Stimulated activated CD8-positive, alpha-beta memory T cell treated with anti-CD3 and anti-CD28 coated beads, Interleukin-4, amount 100 ng/mL, for 1 hour (primary cell): Measurements from ENCODE around the gene ZPR1.
A peak's percentile ranks its signal among the peaks of the same experiment; 100 is the strongest.

Source experiments
- DNase-seq, 2 donors: peaks; one replicate each; pipeline ENCODE4 v3.0.0-alpha.2; 2020; ENCODE audit warnings: low read depth in 2 of 2, low spot score in 1 of 2

ZPR1 gene

DNA sequence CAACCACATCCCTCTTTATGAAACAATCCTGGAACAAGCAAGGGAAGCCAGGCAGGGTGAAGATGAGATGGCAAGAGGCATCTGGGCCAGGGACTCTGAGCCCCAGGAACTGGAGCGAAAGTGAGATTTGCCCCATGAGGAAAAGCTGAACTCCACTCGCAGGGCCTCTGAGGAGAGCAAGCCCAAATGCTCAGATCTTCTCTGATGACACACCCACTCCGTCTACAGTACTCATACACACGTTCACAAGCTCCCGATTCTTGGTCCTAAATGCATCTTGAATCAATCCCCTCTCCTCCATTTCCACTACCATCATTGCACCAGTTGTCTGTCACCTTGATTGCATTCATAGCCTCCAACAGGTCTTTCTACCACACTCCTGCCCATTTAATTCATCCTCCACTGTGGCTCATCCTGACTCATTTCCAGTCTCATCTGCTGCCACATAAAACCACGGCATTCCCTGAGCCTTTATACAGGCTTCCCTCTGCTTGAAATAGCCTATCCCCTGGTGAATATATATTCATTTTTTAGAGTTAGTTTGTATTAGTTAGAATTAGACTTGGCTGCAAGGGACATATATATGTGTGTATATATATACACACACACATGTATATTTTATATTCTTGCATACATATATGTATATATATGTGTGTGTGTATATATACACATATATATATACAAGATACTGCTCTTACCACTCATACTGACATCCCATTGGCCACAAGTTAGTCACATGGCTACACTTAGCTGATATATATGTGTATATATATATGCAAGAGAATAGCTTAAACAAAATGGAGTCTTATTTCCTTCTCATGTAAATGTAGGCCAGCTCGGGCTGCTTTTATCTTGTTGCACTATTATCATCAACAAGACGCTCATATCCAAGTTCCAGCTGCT, 5.3 kb upstream of the ZPR1 start:
- no peak for DNase-seq

DNA sequence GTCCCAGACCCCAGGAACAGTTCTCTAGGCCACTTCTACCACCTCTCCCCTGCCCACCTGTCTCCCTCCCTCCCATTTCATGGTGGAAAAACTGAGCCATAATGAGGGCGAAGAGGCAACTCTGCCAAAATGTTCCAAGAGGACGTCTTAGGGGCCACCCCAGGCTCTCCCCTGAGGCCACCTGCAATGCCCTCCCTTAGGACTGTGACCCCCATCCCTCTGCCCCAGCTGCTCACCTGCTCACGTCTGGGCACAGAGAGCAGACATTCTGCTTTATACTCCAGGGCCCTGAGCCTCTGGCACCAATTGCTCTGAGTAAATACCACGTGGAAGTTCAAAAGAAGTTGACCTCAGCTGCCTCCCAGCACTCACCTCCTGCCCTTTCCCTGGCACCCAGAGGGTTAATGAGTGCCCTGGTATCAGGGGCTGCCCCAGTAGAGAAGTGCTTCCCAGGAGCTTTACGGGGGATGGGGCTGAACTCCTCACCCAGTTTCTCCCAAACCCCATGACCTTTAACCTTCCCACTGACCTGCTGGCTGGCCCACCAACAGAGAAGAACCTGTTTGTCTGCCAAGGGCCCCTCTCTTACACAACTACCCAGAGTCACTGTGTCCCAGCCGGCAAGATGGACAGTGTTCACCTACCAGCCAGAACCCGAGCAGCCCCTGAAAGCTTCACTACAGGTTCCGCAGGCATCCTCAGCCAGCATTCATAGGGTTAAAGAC, 4.5 kb upstream of the ZPR1 start:
- no peak for DNase-seq

DNA sequence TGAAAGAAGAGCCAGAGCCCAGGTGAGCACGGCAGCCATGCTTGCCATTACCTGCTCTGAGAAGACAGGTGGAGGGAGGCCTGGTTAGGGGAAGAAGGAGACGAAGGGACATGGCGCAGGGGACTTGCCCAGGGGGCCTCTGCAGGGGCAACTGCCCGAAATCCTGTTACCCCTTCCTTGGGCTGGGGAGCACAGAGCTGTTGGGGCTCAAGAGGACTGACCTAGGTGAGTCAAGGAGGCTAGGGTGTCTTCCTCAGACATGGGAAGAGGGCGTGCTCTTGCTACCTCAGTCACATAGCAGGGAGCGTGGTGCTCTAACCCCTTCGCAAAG, 4.0 kb upstream of the ZPR1 start, which contains the start of gene APOA5:
TSS of gene APOA5 (minus strand) at position 67 of the 331 bp plus-strand sequence. CDS start at position 48, 19 bp downstream.
- DNase-seq, result no peak

DNA sequence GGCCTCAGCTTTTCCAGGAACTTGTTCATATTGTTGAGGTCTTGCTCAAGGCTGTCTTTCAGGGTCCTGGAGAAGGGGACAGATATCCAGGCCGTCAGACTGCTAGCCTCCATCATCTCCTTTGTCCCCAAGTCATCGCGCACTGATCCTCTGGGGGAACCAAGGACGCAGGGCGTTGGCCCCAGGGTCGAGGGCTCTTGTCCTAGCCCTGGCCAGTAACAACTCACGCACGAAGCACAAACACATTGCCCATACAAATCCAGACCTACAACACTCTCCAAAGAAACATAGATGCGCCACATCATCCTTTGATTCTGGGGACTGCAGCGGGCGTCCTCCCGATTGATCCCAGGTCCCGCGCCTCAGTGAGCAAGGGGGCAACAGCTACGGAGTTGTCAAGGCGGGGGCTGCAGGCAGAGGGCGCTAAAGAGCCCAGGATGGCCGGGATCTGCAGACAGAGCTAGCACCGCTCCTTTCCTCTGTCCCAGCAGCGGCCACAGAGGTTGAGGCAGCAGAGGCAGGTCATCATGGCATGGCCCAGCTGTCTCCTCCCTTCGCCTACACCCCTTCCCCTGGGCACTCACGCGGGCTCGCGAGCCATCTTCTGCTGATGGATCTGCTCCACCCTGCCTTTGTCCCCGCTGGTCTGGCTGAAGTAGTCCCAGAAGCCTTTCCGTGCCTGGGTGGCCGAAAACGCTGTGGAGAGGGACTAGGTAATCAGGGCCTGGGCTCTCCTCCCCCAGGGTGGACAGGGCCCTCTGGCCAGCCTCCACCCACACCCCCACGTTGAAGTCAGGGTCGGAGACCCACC, 3.4 kb upstream of the ZPR1 start:
- peak; percentile 57 to 63 for DNase-seq

DNA sequence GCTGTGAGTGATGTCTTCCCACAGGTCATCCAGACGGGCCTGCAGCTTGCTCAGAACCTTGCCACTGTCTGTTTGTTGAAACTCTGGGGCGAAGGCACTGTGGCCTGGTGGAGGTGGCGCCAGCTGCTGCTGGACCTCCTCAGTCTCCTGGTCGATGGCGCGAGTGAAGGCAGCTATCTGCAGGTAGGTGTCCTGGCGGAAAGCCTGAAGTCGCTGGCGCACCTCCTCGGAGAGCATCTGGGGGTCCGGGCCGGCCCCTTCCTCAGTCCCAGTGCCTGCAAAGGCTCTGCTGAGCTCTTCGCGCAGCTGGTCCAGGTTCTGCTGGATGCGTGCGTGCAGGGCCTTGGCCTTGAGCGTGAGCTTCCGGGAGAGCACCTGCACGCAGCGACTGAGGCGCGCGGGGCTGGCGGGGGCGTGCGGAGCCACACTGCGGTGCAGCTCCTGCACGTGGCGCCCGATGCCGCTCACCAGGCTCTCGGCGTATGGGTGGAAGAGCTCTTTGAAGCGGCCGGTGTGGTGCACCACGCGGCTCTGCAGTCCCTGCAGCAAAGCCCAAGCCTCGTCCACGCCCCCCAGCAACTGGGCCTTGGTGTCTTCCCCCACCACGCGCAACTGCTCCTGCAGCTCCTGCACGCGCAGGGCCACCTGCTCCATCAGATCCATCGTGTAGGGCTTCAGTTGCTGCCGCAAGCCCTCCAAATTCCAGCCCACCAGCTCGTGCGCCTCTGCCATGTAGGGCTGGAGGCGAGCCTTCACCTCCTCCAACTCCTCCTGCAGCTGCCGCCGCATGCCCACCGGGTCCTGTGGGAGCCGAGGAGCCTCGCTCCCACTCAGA, 2.6 kb upstream of the ZPR1 start:
- DNase-seq, result no peak

DNA sequence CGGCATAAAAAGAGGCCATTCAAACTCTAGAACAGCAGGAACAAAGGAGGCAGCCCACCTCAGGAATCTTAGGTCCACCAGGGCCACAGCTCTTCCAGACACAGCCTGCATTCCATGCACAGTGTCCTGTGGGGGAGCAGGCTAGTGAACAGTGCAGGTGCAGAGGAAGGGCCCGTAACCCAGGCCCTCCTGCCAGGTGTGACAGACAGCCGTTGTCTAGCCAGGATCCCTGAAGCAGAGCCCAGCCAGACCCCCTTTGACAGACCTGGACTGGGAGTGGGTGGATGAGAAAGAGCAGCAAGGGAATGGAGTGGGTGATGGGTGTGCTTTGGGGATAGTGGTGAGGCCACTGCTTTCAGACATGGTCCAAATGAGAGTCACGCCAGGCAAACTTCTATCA, 1.2 kb upstream of the ZPR1 start:
- no peak for DNase-seq

DNA sequence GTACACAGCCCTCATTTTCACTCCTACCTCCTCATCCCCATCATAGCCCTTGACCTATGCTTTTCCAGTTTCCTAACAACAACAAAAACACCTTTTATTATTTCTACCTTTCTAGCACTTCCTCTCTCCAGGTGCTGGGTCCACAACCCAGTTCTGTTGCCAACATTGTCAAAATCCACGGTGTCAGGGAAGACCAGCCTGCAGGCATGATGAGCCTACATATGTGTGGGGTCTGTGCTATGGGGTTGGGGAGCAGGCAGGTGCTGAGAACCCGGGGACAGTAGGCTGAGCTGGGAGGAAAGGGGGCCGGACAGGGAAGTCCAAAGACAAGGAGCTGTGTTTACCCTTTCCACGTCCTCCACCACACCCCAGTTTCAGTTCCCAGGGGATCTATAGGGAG, 711 bp upstream of the ZPR1 start:
- no peak for DNase-seq

DNA sequence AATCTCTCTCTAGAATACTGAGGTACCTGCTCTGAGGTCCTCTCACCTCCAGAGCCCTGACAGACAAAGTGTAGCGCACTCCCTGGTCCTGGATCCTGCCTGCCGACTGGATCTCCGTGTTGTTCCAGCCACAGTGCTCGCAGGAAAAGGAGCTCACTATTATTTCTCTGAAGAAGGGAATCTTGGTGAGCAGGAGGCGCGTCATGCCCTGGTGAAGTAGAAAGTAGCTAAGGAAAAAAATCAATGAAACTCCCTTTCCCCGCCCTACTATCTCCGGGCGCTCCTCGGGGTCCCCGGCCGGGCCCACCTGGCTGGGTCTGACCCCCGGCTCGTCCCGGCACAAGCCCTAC, 412 bp downstream of the ZPR1 start:
- no peak for DNase-seq

DNA sequence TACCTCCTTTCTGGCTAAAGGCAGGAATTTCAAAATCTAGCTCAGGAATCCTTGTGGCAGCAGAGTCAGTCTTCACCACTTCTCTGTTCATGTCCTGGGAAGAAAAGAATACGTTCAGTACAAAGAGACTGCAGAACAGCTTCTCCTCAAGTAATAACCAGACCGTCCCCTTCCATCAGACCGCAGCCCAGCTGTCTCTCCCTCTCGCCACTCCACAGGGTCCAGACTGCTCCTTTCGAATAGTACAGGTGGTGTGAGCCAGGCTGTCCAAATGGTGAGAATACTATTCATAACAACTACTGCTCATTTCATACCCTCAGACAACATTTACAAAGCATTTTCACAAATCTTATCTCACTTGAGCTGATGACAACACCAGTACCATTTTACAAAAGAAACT, 857 bp downstream of the ZPR1 start:
- no peak for DNase-seq

DNA sequence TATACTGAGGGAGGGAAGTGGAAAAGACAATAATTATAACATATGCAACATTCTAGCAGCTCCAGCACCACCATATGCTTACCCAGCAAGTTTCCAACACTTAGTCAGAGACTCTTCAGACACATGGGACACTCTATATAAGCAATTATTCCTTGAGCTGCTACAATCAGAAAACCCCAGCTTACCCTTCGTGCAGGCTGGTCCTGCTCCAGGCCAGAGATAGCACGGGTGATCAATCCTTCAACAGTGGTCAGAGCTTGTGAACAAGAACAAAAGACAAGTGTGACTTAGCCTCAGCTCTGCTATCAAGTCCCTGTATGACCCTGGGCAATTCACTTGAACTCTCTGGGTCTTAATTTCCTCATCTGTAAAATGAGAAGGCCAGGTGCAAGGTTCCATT, 1.5 kb downstream of the ZPR1 start:
- DNase-seq, result no peak

DNA sequence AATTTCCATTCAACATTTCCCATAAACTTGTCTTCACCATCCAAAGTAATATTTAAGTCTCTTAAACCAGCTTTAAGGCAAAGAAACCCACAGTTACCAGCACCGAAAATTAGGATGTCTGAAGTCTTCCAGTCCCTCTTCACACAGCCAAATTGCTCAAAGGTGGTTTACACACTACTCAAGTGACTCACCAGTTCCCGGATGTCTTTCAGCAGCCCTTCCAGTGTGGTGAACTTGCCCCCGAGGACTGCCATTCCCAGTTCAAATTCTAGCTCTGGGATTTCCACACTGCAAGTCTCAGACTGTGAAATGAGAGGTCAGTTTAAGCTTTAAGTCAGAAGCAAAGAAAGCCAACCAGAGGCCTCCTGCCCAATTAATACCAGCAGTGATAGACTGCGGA, 5.1 kb downstream of the ZPR1 start:
- DNase-seq, result no peak

DNA sequence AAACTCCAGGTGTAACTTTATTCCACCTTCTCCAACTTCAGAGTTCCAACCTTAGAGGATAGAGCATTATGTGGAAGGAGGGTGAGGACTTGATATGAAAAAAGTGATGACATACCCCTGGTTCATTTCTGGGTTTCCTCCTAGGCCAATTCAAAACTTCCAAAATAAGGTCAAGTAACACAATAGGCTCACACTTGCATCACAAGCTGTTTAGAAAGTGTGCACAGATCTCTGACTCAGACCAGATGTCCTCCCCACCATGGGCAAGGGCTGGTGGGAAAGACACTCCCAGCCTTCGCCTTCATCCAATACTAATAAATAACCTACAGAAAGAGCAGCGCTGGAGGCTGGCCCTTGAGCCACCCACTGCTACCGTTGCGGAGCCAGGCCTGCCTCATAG, 9.3 kb downstream of the ZPR1 start:
- no peak for DNase-seq

DNA sequence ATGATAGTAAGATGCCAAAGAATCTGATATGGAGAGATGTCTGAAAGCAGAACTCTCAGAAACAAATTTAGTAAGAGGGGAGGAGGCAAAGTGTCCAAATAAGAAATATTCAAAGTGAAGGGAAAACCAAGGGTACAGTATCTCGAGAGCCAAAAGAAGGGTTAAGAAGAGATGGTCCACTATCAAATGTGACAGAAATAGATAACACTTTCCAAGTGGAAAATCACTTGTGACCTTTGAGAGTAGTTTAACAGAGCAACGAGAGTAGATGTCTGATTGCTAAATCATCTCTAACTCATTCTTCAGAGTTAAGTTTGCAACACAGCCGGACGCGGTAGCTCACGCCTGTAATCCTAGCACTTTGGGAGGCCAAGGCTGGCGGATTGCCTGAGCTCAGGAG, 10.8 kb downstream of the ZPR1 start:
- DNase-seq, result no peak

DNA sequence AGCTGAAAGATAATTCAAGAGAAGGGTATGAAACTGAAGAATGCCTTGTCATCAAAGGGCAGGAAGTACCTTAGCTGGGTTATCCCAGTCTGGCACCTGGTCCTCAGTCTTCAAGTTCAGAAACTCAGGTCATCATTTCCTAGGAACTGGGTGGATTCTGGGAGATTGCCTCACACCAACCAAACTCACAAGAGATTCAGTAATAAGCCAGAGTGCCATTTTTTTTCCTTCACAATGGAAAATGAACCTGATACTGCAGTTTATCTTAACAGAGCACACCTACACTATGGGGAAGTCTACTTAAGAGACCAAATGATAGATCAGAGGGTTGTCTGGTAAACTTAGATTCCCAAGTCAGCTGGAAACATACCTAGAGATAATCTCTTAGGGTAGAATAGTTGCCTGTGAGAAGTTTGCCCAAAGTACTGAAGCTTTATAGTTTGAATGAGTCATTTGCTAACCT, 11.3 kb downstream of the ZPR1 start:
- no peak for DNase-seq

DNA sequence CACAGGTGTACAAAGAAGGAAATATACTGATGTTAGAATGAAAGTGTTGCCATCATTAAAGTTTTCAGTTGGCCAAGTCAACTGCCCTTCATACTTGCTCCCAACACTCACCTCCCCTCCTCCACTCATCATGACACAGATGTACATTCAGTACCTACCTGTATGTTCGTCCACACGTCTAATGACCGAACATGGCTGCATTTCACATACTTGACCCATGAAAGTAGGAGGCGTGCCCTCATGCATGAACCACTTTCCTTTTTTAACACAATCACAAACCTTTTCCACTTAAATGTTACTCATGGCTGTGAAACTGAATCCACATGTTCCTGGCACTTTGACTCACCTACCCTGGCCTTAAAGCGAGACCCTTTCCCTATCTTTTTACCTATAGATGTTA, 11.8 kb downstream of the ZPR1 start:
- no peak for DNase-seq

DNA sequence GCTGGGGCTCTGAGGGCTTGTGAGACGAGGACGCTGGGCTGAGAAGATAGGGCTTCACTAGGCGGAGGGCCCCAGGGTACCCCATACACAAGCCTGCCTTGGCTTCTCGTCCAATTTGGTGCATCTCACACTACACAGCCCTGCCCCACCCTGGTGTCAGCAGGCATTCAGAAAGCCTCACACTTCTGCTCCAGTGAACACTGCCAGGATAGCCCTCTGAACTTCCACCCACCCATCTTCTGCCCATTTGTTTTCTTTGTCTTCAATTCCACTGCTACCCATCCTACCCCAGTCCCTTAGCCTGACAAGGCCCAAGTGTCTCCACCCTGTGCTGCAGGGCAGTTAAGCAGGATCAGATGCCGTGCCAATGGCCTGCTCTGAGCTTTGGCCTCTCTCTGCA, 13.2 kb downstream of the ZPR1 start:
- no peak for DNase-seq

DNA sequence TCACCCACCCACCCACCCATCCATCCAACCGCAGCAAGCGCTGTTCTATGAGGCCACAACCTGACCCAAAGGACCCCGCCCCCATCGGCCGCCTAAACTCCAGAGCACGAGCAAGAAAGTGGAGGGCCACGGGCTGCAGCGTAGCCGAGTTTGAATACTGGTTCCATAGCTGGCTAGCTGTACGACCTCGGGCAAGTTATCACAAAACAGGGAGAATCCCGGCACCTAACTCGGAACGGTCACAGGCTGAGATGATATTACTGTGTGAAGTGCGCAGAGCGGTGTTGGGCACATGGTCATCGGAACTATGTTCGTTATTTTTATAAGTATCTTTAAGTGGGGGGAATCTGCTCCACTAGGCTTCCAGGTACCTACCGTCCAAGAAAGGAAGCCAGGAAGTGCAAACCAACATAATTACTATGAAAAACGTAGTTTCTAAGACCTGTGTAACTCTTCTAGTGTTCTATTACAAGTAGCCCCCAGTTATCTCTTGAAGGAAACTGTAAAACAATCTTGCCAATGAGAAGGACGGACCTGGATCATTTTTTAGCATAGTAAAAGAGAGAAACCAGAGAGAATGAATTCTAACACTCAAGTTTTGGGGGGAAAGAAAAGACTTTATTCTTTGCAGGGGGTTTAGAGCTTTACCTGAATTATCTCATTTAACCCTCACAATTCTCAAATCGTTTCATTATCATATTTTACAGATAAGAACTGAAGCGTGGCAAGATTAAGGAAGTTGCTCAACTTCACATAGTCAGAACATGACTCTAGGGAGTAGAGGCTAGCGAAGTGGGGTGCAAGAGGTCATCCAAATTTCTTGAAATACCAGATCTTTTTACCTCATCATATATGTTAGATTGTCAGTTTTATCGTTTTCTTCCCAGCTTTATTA, 14.4 kb downstream of the ZPR1 start:
- no peak for DNase-seq

DNA sequence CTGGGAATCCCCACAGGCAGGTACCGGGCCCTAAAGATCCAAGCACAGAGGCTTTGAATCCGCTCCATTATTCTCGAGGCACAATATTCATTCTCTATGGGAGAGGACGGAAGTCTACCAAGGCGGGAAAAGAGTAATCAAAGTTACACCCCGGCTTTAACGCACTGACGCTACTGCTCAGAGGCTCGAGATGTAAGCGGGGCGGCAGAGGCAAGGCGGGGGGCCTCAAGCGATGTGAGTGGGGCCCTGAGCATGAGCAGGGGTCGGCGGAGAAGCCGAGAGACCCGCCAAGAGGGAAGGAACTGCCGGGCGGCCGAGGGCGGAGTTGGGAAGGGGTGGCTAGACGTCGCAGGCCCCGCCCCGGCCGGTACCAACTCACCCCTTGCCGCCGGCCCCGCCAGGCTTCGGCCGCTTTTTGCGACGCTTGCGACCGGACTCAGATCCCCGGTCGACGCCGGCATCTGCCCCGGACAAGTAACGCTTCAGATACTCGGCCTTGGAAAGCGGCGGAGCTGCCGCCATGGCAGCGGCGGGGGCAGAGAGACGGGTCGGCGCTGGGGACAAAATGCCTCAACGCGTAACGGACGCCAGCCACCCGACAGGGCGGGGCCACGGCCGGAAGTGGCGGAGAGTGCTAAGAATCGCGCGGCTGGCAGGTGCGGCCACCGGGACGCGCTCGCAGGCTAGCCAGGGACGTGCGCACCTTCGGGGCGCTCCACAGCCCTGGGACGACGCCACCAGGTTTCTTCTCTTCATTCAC, 15.2 kb downstream of the ZPR1 start, which contains the start of gene BUD13:
TSS of gene BUD13 (minus strand) at position 545 of the 760 bp plus-strand sequence. CDS start at position 522, 23 bp downstream.
- peak; percentile 87 to 88 for DNase-seq

DNA sequence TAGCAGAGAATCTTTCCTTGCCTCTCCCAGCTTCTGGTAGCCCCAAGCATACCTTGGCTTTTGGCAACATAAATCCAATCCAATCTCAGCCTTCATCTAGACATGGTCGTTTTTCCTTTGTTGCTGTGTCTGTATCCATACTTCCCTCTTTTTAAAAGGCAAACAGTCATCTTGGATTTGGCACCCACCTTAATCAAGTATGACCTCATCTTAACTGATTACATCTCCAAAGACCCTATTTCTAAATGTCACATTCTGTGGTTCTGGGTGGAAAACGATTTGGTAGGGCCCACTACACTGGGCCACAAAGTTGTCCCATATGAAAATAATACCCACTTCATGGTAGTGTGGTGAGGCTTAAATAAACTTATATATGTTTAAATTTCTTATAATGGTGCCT, 15.9 kb downstream of the ZPR1 start:
- no peak for DNase-seq
